Hindlimb muscle (tissue), 1 donor: Measurements from ENCODE around the gene ETS2. TPM values are rescaled to one million over a fixed set of nuclear protein-coding genes. Genes with fewer than 3 reads are reported as not detected.

Experiments
- DNase-seq: peaks from one replicate; pipeline ENCODE4 v3.0.0-alpha.2; 2013
- polyA plus RNA-seq: library from polyadenylated mRNA; unstranded; fragments of 120-200 nt; gene quantifications from one replicate; pipeline ENCODE4 v1.2.1, GENCODE V29; 2013; ENCODE audit not compliant: insufficient read length

The ETS2 gene
- 31.3 TPM for polyA plus RNA-seq

DNA sequence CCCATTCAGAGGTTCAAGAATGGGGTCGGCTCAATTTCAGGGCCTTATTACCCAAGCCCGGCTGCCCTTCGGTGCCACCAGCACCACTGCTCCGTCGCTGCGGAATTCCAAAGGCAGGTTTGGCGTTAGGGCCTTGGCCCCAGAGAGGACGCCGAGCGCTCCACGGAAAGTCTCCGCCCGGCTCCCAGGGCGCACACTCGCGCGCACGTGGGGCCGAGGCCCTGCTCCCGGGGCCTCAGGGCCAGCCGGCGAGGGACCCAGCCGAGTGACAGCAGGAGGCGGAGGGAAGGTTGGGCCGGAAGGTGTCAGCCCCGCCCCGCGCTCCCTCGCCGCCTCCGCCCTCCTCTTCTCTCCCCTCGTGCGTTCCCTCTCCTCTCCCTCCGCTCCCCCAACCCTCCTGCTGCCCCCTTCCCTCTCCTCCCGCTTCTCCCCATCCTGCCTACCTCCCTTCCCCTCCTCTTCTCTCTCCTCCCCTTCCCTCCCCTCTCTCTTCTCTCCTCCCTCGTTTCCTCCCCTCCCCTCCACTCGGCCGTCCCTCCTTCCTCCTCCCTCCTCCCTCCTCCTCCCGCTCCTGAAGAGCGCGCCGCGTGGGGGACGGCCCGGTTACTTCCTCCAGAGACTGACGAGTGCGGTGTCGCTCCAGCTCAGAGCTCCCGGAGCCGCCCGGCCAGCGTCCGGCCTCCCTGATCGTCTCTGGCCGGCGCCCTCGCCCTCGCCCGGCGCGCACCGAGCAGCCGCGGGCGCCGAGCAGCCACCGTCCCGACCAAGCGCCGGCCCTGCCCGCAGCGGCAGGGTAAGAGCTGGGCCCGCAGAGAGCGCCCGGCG is at the start of gene ETS2:
TSS of gene ETS2 (plus strand) at position 602 of the 825 bp plus-strand sequence. CDS start 4,106 bp downstream, outside the sequence.
- DNase-seq, result peak; percentile 92

DNA sequence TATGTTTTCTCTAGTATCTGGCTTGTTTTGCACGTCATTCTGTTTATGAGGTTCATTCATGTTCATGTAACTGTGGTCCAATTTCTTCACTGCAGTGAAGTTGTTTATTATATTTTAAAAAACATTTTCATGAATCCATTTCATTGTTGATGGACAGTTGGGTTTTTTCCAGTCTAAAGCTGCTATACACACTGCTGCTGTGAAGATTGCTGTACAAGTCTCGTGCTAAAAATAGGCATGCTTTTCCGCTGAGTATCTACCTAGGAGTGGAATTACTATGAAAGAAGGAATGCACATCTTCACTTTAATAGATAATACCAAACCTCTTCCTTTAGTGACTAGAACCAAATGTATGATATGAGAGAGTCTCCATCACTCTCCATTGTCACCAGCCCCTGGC is 49.0 kb upstream of the ETS2 start:
- no peak for DNase-seq

GRCh38 chr21:38758501-38759214 is 47.1 kb upstream of the ETS2 start:
- no peak for DNase-seq

DNA sequence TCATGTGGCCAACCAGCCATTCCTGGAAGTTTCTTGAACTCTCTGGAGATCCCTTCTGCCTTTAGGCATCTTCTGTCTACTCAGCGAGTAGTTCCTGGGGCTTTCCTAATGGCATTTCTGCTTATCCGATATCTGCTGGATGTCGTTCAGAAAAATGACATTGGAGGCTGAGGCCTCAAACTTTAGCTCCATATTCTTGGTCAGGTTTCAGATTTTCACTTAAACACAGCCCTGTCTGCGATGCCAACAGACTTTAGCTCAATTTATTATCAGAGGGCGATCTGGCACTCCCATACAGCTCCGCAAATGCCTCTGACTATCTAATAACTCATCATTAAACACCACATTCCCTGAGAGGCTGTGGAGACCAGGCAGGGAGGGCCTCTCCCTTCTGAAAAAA is 46.3 kb upstream of the ETS2 start:
- no peak for DNase-seq

DNA sequence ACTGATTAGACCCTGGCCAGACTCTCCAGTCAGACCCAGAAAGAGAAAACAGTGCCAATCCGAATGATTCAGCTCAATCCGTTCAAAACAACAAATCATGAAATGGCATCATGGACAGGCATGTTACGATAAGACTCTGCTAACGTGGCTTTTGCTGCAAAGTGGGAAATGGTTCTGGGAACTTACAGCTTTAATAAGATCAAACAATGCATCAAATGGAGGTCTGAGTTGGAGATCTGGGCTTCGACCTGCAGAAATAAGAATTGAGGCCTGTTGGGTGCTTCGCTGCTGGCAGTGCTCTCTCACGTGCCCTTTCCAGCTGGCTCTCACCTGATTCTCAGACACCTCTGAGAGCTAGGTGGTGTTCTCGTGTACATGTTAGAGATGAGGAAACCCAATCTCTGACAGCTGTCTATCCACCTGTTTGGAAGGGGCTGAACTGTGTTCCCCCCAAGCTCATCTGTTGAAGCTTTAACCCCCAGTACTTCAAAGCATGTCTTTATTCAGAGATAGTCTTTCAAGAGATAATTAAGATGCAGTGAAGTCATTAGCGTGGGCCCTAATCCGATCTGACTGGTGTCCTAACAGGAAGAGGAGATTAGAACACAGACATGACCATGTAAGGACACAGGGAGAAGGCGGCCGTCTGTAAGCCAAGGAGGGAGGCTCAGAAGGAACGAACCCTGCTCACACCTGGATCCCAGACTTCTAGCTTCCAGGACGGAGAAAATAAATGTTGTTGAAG is 45.5 kb upstream of the ETS2 start:
- DNase-seq, result no peak

GRCh38 chr21:38760762-38761155 is 45.0 kb upstream of the ETS2 start:
- no peak for DNase-seq

GRCh38 chr21:38761531-38761930 is 44.2 kb upstream of the ETS2 start:
- DNase-seq, result peak; percentile 19

DNA sequence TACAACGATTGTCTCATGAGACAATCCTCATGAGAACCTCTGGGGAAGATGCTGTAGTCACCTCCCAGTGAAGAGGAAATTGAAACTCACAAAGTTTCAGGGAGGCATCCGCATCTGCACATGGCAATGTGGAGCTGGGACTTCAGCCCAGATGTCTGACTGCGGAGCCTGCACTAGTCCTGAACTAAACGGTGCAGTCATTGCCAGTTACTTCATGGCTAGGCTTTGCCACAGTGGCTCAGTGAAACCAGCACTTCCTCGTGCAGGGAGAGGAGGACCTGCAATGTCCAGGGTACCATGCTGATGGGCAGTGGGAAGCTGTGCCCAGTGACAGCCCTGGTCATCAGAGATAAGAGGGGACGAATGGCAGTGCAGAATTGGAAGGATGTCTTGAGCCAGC is 40.7 kb upstream of the ETS2 start:
- DNase-seq, result no peak

- no peak for DNase-seq
Observed at GRCh38 chr21:38766987-38767722, 38.6 kb upstream of the ETS2 start.

- DNase-seq, result no peak
Observed at GRCh38 chr21:38768471-38769063, 37.2 kb upstream of the ETS2 start.

- DNase-seq, result peak; percentile 36
Observed at GRCh38 chr21:38769191-38769780, 36.4 kb upstream of the ETS2 start.

DNA sequence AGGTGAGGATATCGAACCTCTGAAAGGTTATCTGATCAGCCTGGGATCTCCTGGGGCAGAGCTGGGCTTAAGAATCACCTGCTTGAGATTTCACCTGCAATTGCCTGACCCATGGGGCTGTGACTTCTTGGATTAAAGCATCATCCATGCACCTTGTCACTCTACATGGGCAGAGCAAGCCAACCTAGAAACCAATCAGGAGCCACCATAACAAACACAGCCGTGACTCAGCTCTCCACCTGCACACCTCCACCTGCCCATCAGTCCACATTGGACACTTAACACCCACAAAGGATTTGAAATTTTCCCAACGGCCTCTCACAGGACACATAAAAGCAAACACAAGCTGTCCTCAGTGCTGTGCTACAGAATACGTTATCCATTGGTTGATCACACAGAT is 35.1 kb upstream of the ETS2 start:
- no peak for DNase-seq

- DNase-seq, result no peak
Observed at GRCh38 chr21:38771536-38771935, 34.2 kb upstream of the ETS2 start.

DNA sequence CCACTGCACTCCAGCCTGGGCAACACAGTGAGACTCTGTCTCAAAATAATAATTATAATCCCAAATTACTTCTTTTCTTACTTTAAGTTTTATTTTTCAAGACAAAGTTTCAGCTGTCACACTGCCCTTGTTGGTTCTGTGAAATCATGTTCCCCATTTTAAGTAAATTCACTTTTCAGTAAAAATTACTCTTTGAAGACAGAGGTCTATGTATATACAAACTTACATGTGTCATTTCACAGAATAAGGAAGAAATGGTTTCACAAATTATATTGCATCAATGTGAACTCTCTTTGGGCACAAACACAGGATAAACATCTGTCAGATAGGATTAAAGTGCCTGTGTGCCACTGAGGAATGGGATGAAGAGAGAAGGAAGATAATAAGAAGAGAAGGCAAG is 33.1 kb upstream of the ETS2 start:
- DNase-seq, result no peak

GRCh38 chr21:38773099-38774061 is 32.3 kb upstream of the ETS2 start:
- DNase-seq, result no peak

GRCh38 chr21:38774152-38774551 is 31.6 kb upstream of the ETS2 start:
- DNase-seq, result no peak

GRCh38 chr21:38774586-38775285 is 31.0 kb upstream of the ETS2 start:
- DNase-seq, result no peak

DNA sequence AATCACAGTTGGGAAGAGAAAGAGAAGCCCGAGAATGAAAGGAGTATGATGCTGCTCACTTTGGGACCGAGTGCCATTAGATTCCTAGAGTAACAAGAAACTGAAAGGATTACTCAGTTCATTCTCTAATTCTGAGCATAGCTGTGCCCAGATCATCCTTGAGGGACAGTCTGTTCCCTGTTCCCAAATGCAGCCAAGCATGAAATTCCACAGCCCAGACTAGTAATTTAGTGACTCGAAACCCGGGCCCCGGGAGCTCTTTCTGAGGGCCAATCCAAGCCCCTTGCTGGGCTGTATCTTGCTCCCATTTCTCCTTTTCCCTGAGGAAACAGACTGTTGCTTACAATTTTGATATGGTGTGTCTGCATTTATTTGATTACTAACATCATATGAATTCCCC is 30.0 kb upstream of the ETS2 start:
- DNase-seq, result no peak

- no peak for DNase-seq
Observed at GRCh38 chr21:38777015-38777414, 28.7 kb upstream of the ETS2 start.

- DNase-seq, result no peak
Observed at GRCh38 chr21:38777531-38777930, 28.2 kb upstream of the ETS2 start.
